ENCODE results near the gene OOEP.

DNA sequence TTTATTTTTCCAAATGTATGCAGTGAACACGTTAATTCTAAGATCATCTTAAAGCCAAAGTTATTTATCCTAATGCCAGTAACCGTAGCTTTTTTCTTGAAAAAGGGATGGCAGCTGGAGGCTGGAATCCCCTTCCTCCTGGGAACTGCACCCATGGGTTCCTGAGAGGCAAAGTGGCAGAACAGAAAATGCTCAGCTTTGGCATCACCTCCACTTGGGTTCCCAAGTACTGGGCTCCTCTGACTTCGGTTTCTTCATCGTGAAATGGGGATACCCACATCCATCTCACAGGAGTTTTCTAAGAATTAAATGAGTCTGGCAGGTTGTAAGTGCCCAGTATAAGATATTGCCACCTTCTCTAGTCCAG lies 18.7 kb upstream of the OOEP start:
- TF ChIP-seq, protein P1, sequence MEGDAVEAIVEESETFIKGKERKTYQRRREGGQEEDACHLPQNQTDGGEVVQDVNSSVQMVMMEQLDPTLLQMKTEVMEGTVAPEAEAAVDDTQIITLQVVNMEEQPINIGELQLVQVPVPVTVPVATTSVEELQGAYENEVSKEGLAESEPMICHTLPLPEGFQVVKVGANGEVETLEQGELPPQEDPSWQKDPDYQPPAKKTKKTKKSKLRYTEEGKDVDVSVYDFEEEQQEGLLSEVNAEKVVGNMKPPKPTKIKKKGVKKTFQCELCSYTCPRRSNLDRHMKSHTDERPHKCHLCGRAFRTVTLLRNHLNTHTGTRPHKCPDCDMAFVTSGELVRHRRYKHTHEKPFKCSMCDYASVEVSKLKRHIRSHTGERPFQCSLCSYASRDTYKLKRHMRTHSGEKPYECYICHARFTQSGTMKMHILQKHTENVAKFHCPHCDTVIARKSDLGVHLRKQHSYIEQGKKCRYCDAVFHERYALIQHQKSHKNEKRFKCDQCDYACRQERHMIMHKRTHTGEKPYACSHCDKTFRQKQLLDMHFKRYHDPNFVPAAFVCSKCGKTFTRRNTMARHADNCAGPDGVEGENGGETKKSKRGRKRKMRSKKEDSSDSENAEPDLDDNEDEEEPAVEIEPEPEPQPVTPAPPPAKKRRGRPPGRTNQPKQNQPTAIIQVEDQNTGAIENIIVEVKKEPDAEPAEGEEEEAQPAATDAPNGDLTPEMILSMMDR (IDR thresholded peaks at IDR 0.05): no peak
- TF ChIP-seq POLR2A (IDR thresholded peaks at IDR 0.05): no peak
